NCI-H1694 (cell line): ENCODE data around the gene SLC25A43.
"Not testable (repeated sequence)": the region's sequence is repeated elsewhere in the genome, so short reads cannot be mapped to it uniquely, and the experiment has no call there.

Source experiments
- DNase-seq: peaks from one replicate; lab custom pipeline; 2025; lab: John Stamatoyannopoulos, UW

The SLC25A43 gene

DNA sequence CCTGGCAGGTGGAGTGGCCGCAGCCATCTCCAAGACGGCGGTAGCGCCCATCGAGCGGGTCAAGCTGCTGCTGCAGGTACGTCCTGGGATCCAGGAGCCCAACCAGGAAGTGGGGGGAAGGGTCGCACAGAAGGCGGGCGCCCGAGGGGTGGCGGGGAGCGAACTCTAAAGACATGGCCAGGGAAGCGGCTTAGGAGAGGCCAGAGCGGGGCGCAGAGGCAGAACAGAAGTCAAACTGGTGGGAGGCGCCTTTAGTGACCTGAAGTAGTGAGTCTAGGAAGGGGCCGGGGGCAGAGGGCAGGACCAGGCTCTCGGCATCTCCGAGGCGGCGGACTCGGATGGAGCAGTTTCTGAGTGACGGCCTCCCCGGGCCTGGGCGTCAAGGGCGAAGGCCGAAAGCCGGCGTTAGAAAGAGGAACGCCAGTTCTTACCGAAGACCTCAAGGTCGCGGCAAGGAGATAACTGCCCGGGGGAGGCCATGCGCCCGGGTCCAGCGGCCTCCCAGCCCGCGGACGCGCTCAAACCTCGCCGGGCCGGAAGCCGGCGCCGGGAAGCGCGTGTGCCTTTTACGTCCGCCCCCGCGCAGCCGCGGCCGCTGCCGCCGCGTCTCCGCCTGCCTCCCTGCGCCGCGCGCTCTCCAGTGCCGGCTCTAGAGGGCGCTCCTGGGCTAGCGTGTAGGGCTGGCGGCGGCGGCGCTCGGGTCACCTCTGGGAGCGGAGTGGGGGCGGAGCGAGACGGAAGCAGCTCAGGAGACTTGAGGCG is 69.6 kb downstream of the SLC25A43 start:
- DNase-seq = peak; percentile 46

DNA sequence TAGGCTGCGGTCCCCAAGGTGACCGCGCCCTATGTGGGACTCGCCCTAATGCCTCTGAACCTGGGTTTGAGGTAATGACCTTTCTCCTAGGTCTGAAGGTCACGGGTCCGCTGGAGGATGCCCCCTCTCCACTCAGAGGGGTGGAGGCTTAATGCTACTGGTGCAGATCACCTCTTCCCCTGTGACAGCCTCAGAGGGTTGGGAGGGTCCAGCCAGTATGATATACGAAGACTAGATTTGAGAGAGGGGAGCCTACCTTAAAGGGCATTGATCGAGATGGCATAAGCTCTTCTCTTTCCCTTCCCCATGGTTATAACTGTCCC is 70.1 kb downstream of the SLC25A43 start:
- no peak for DNase-seq

DNA sequence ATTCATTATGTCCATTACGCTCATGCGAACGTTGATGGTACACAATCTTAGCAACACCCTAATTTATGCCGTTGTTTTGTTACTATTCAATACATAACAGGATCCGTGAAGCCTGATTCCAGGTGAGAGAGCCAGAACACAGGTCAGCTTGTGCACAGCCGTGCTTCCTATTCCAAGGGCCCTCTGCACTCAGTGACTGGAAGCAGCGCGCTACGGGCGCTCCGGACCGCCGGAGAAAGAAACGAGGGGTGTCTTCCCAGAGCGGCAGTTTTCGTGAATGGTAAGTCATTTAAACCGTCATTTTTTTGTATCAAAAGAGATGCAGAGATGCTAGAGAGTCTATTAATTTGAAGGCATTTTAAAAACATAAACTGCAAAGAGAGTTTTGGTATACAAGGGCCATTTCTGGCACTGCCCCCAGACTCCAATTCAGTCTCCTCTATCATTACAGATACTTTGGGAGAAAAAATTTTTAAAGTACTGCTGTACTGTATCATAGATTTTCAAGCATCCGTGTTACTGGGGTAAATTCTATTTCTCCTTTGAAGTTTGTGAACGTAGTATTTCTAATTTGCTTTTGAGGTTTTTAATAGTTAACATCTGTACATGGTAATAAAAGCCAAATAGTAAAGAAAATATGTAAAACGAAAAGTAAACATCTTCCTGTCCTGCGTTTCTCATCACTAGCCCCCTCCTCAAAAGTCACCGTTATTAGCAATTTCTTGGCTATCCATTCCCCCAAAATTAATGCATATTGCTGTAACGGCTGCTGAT is 75.7 kb downstream of the SLC25A43 start:
- no peak for DNase-seq

DNA sequence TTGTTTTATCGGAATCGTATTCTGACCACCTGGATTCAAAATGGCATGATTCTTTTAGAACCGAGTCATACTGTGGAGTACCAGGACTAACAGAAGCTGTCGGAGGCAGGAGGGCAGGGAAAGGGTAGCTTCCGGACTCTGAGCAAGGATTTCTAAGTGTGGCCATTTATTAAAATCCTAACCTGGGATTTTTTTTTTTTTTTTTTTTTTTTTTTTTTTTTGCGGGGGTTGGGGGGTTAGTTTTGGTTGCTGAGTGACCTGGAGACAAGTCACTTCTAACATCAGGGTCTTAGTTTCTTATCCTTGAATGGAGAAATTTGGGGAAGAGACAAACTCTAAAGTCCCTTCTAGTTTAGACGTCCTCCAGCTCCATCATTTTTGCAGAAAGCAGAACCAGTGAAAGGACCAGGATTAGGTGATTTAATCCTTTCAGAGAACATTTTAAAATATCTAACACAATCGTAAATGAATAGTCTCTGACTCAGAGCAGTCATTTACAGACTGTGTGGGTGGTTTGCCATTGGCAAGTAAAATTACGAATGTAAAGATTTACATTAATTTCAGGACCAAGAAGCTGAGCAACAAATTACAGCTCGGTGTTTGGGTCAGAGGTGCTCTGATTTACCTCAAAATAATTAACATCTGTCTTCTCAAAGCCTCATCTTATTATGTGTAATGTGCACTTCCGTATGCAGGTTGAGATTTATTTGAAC is 76.4 kb downstream of the SLC25A43 start:
- no peak for DNase-seq

DNA sequence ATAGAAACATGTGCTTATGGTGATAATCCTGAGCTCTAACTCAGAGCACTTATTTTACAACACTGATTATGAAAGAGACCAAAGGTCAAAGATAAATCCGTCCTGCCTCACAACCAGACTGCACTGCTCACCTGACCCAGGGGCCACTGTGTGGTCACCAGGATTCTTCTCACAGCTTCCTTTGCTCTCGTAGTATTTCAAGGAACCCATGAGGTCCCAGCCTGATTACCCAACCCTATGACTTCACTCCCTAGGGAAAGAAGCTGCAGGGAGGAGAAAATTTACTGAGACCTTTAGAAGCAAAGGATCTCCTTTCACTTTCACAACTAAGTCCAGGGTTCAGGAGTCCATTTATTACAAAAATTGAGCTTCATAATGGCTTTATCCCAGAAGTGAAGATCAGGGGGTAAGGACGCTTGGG is 78.7 kb downstream of the SLC25A43 start:
- no peak for DNase-seq

DNA sequence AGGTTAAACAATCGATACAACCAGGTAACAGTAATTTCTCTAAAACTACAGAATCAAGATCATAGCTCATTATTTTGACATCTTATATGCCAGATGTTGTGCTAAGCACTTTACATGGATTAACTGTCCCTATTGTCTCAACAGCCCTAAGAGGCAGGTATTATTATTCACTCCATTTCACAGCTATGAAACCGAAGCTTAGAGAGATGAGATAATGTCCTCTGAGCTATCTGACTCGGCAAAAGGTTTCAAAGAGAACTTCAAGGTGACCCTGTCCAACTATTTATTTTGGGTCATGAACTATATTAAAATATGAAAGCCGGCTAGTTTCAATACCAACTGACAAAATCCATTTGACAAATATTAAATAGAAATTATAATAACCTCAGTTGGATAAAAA is 79.4 kb downstream of the SLC25A43 start:
- no peak for DNase-seq

DNA sequence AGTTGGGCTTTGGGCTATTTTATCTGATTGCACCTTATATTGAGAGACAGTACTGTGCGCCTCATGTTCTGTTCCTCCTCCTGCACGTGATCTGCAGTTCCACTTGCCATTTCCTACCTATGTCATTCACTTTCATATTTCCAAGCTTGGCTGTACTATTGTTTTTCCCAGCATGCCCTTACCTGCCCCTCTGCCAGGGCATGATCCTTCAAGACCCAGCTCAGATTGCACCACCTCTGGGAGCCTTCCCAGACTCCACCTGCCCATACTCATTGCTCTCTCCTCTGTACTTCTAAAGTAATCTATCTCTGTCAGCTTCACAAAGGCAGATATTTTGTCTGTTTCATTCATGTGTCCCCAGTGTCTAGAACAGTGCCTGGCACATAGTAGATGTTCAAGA is 80.7 kb downstream of the SLC25A43 start:
- DNase-seq = no peak

DNA sequence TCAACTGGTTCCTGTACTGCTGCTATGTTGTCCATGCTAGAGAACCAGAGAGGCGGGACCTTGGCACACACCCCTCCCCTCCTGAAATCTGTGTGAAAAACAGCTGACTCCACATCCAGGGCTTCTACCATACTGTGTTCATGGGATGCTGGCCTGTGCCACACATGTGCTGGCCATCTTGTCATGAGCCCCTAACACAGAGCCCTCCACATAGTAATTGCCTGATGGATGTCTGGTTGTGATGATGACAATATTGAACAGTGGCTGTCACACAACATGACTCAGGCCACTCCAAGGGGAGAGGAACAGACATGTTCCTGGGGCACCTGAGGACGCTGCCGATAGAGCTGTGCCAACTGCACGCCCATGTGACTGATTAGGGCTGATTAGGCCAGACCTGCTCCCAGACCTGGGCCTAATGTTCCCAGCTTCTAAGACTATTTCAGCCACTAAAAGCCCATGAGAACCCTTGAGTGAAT is 82.2 kb downstream of the SLC25A43 start:
- no peak for DNase-seq

DNA sequence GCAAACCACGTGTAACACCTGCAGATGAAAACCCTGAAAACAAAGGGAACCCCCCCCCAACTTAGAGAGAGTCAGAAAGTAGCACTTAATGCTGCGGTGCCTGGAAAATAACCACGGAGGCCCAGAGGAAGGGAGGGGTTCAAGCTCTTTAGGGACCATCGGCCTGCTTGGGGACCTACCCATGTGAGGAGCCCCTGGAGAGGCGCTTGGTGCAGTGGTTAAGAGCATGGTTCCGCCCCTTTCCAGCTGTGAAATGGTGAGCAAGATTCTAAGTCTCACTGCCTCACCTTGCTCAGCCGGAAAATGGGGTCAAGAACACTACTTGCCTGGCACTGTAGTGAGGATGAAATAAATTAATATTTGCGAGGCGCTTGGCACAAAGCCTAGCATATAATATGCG is 82.9 kb downstream of the SLC25A43 start:
- no peak for DNase-seq

DNA sequence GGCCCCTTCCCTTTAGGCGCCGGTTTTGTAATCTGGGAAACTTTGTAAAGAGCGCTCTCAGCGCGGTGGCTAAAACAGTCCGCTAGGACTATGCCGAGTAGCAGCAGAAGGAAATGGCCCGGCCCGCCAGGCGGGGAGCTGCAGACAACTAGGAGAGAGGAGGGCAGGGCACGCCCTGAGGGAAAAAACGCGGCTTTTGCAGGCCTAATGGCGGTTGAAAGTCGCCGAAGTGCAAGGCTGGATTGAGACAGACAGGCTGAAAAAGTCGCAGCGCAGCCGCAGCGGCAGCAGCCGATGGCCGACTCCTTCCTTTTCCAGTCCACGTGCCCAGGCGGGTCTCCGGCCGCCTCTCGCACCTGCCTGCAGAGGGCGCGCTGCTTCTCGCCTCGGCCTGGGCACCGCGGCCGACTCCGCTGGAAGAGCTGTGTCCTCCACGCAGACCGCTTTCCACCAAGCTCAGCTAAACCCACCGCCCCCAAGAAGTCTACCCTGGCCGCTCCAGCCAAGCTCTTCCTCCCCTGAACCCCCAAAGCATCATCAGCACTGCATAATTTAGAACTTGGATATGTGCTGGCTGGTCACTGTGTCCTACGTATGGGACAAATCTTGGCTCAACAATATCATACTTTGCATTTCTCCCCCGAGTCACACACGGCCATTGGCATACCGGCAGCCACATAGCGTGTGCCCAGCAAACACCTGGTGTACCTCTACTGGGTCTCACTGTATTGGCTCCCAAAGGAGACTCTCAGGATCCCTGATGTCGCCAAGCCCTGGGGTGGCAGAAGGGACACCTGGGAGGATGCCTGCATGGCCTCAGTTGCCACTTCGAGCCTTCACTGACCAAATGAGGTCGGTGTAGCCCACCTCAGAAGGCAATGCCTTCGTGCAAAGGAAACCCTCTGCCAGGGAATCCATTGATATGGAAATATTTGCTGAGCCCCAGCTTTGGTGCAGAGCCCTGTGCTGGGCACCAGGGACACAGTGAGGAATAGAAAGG is 83.6 kb downstream of the SLC25A43 start:
- DNase-seq = no peak

DNA sequence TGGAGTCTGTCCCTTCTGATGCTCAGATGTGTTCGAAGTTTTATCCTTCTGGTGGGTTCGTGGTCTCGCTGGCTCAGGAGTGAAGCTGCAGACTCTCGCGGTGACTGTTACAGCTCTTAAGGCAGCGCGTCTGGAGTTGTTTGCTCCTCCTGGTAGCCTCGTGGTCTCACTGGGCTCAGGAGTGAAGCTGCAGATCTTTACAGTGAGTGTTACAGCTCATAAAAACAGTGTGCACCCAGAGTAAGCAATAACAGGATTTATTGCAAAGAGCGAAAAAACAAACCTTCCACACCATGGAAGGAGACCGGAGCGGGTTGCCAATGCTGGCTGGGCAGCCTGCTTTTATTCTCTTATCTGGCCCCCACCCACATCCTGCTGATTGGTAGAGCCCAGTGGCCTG is 87.6 kb downstream of the SLC25A43 start:
- no peak for DNase-seq

DNA sequence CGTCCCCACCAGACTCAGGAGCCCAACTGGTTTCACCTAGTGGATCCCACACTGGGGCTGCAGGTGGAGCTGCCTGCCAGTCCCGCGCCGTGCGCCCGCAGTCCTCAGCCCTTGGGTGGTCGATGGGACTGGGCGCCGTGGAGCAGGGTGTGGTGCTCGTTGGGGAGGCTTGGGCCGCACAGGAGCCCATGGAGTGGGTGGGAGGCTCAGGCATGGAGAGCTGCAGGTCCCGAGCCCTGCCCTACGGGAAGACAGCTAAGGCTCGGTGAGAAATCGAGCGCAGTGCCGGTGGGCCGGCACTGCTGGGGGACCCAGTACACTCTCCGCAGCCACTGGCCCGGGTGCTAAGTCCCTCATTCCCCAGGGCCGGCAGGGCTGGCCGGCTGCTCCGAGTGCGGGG is 88.6 kb downstream of the SLC25A43 start:
- not testable (repeated sequence) for DNase-seq

DNA sequence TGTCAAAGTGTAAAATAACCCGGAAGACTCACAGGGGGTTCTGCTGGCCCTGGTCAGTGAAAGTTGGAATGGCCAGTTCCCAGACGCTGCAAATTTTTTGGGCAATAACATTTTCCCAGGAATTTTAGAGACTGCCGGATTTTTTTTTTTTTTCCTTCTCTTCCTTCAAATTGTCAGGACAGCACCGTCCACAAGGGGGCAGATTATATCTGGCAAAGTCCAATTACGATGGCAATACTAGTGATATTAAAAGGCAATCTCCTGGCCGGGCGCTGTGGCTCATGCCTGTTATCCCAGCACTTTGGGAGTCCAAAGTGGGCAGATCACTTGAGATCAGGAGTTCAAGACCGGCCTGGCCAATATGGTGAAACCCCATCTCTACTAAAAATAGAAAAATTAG is 89.6 kb downstream of the SLC25A43 start:
- peak; percentile 25 for DNase-seq

DNA sequence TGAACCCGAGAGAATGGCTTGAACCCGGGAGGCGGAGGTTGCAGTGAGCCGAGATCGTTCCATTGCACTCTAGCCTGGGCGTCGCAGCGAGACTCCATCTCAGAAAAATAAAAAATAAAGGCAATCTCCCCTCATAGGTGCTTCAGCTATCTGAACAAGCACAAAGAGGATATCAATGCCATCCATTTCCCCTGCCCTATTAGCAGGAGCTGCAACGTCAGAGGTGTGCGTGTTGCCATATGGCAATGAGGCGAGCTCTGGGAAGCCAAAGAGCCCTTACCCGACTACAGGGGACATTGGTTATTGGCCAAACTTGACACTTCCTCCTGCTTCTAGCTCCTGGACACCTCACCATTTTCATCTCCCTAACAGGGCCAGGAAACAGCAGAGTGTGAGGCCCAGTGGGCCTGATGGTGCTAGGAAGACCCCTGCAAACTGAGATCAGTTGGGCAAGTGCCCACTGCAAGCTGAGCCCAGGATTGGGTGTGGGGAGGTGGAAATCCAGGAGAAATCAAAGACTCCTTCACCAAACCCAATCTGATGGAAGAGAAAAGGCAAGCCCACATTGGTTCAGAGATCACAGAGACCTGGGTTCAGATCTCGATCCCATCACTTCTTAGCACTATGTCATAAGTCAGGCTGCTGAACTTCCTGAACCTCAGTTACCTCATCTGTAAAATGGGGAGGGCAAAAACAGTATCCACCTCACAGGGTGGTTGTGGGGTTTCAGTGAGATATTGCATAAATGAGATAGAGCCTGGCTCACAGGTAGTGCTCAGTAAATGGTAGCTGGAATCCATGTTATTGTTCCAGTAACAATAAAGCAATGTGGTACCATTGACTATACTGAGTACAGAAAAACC is 90.3 kb downstream of the SLC25A43 start:
- no peak for DNase-seq

DNA sequence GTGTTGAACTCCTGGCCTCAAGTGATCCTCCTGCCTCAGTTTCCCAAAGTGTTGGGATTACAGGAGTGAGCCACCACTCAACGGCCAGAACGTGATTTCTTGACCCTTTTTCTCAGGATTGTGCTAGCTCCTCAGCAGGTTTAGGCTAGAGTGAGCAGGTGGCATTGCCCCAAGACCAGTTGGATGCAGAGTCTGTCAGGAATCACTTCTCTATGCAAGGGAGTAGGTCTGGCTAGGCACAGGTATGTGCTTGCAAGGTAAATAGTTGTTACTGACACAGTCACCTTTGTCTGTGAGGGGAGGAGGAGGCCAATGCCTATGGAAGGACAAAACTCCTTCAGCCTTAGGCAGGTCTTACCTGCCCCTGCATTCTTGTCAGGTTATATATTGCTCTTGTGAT is 93.3 kb downstream of the SLC25A43 start:
- DNase-seq = no peak

DNA sequence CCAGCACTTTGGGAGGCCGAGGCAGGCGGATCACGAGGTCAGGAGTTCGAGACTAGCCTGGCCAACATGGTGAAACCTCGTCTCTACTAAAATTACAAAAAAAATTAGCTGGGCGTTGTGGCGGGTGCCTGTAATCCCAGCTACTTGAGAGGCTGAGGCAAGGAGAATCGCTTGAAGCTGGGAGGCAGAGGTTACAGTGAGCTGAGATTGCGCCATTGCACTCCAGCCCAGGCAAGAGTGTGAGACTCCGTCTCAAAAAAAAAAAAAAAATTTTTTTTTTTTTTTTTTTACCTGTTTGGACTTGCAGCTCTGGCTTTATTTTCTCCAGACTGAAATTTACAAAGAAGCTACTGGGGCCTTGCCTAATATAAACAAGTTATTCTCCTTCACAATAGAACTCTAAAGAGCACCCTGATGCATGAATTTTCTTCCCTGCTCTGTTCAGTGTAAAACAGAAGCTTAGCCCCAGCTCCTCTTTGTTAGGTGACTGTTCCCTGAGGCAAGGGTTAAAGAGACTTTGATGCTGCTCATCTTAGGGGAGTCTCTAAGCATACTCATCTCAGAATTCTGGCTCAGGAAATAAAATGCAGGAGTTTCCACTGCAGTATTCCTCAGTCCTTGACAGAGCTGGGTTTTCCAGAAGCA is 94.8 kb downstream of the SLC25A43 start:
- not testable (repeated sequence) for DNase-seq

DNA sequence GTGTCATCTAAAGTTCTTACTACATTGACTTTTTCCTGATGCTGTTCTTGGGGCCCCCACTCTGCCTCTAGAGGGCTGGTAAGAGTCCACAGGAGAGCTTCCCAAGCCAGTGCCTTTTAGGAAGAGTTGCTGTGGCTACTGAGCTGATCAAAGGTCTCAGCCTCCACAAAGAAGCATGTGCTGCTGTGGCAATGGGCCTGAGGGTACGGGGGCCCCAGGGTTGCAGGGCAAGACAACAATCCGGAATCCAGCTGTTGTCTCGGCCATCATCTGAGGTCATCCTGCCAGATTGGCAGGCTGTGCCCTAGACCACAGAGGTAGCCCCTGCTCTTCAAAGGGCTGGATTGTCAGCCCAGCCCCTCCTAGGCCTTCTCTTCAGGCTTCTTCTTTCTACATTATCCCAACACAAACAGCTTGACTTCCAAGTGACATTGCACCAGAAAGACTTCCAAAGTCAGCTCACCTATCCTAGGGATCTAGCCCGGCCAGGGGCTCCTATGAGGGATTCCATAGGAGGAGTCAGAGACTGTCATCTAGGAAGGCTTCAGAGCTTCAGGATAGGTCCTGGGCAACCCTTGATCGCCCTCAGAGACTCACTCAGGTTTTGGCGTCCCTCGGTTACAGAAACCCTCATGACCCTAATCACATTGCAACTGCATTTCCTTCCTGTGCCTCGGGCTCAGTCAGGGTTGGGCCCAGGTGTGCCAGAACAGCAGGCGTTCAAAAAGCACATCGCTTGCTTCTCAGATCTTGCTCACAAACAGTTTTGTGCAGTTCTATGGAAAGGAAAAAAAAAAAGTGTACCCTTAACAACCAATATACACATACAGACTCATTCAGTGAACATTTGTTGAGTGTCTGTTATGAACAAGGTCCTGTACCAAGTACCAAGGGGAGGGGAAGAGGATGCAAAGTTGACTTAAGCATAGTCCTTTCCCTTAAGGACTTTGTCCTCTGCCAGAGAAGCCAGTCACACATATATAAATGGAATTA is 96.9 kb downstream of the SLC25A43 start:
- DNase-seq = no peak

DNA sequence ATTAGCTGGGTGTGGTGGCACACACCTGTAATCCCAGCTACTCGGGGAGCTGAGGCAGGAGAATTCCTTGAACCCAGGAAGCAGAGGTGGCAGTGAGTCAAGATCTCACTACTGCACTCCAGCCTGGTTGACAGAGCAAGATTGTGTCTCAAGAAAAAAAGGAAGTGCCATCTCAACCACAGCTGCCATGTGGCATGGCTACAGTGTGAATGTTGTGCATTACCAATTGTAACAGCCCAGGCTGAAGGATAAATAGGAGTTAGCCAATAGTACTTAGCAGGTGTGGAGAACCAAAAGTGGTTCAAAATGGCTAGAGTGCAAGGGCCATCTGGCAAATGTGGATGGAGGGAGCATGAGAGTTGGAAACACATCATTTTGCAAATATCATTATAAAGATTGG is 98.0 kb downstream of the SLC25A43 start:
- DNase-seq = no peak
